ENCODE results near the gene WDR90.
A peak's percentile ranks its signal among the peaks of the same experiment; 100 is the strongest.

The WDR90 gene

GRCh38 chr16:652454-653305 lies 3.5 kb downstream of the WDR90 start:
- Mint-ChIP-seq H3K4me3 (no peak overlapping the region), H3K27ac (no peak overlapping the region), H3K9me3 (no peaks in the 10 kb centered on the region), H3K36me3 (no peaks in the 10 kb centered on the region), H3K4me1 (peaks cover 6% of the 10 kb centered on the region), H3K27me3 (no peaks in the 10 kb centered on the region)
- DNase-seq (ENCODE audit: low spot score in 2 of 2) (no peak), ATAC-seq (ENCODE audit: low read depth) (no peak)

GRCh38 chr16:654034-654433 lies 4.9 kb downstream of the WDR90 start:
- H3K27me3 Mint-ChIP-seq = no peaks in the 10 kb centered on the region
- H3K4me3 Mint-ChIP-seq = no peak overlapping the region
- DNase-seq (ENCODE audit: low spot score in 2 of 2) = no peak
- H3K4me1 Mint-ChIP-seq = no peaks in the 10 kb centered on the region
- no peaks in the 10 kb centered on the region for H3K36me3 Mint-ChIP-seq
- H3K9me3 Mint-ChIP-seq = no peaks in the 10 kb centered on the region
- no peak for ATAC-seq (ENCODE audit: low read depth)
- H3K27ac Mint-ChIP-seq = no peak overlapping the region

- H3K36me3 Mint-ChIP-seq = no peaks in the 10 kb centered on the region
- ATAC-seq (ENCODE audit: low read depth) = no peak
- no peaks in the 10 kb centered on the region for H3K27me3 Mint-ChIP-seq
- peaks cover 6% of the 10 kb centered on the region for H3K4me1 Mint-ChIP-seq
- no peak overlapping the region for H3K27ac Mint-ChIP-seq
- no peak overlapping the region for H3K4me3 Mint-ChIP-seq
- no peak for DNase-seq (ENCODE audit: low spot score in 2 of 2)
- H3K9me3 Mint-ChIP-seq = no peaks in the 10 kb centered on the region
Measured at GRCh38 chr16:657487-657886, 8.3 kb downstream of the WDR90 start.

GRCh38 chr16:658679-659571 lies 9.8 kb downstream of the WDR90 start:
- no peak overlapping the region for H3K4me3 Mint-ChIP-seq
- no peaks in the 10 kb centered on the region for H3K36me3 Mint-ChIP-seq
- ATAC-seq (ENCODE audit: low read depth) (no peak), DNase-seq (ENCODE audit: low spot score in 2 of 2) (no peak)
- H3K27ac Mint-ChIP-seq = no peak overlapping the region
- H3K9me3 Mint-ChIP-seq = no peaks in the 10 kb centered on the region
- peaks cover 6% of the 10 kb centered on the region for H3K4me1 Mint-ChIP-seq
- H3K27me3 Mint-ChIP-seq = no peaks in the 10 kb centered on the region

GRCh38 chr16:659618-660017 lies 10.5 kb downstream of the WDR90 start:
- no peaks in the 10 kb centered on the region for H3K9me3 Mint-ChIP-seq
- no peaks in the 10 kb centered on the region for H3K36me3 Mint-ChIP-seq
- ATAC-seq (ENCODE audit: low read depth) = no peak
- peaks cover 6% of the 10 kb centered on the region for H3K4me1 Mint-ChIP-seq
- DNase-seq (ENCODE audit: low spot score in 2 of 2) = no peak
- H3K27ac Mint-ChIP-seq = no peak overlapping the region
- no peak overlapping the region for H3K4me3 Mint-ChIP-seq
- no peaks in the 10 kb centered on the region for H3K27me3 Mint-ChIP-seq

- H3K9me3 Mint-ChIP-seq = no peaks in the 10 kb centered on the region
- H3K4me1 Mint-ChIP-seq = peaks cover 6% of the 10 kb centered on the region
- ATAC-seq (ENCODE audit: low read depth) (peak; percentile 2), DNase-seq (ENCODE audit: low spot score in 2 of 2) (no peak)
- H3K27me3 Mint-ChIP-seq = no peaks in the 10 kb centered on the region
- no peak overlapping the region for H3K4me3 Mint-ChIP-seq
- H3K36me3 Mint-ChIP-seq = no peaks in the 10 kb centered on the region
- H3K27ac Mint-ChIP-seq = no peak overlapping the region
Measured at GRCh38 chr16:660132-660458, 10.9 kb downstream of the WDR90 start.

- H3K4me3 Mint-ChIP-seq = peak overlapping the region; percentile 52
- no peaks in the 10 kb centered on the region for H3K36me3 Mint-ChIP-seq
- peak; percentile 62 to 65 for DNase-seq (ENCODE audit: low spot score in 2 of 2)
- H3K27me3 Mint-ChIP-seq = no peaks in the 10 kb centered on the region
- H3K4me1 Mint-ChIP-seq = peaks cover 6% of the 10 kb centered on the region
- no peak overlapping the region for H3K27ac Mint-ChIP-seq
- peak; percentile 78 for ATAC-seq (ENCODE audit: low read depth)
- no peaks in the 10 kb centered on the region for H3K9me3 Mint-ChIP-seq
Measured at GRCh38 chr16:660459-661183, 11.5 kb downstream of the WDR90 start.

GRCh38 chr16:661184-661821 lies 12.1 kb downstream of the WDR90 start:
- Mint-ChIP-seq H3K4me1 (peaks cover 6% of the 10 kb centered on the region), H3K4me3 (peak overlapping the region; percentile 29), H3K27ac (no peak overlapping the region), H3K27me3 (no peaks in the 10 kb centered on the region), H3K9me3 (no peaks in the 10 kb centered on the region), H3K36me3 (no peaks in the 10 kb centered on the region)
- DNase-seq (ENCODE audit: low spot score in 2 of 2) = no peak
- no peak for ATAC-seq (ENCODE audit: low read depth)

GRCh38 chr16:662095-662494 lies 12.9 kb downstream of the WDR90 start:
- ATAC-seq (ENCODE audit: low read depth) (no peak), DNase-seq (ENCODE audit: low spot score in 2 of 2) (no peak)
- Mint-ChIP-seq H3K27ac (no peak overlapping the region), H3K36me3 (no peaks in the 10 kb centered on the region), H3K9me3 (no peaks in the 10 kb centered on the region), H3K4me3 (no peak overlapping the region), H3K27me3 (no peaks in the 10 kb centered on the region), H3K4me1 (peaks cover 6% of the 10 kb centered on the region)

- H3K27me3 Mint-ChIP-seq = no peaks in the 10 kb centered on the region
- ATAC-seq (ENCODE audit: low read depth) = no peak
Measured at GRCh38 chr16:662597-662996, 13.4 kb downstream of the WDR90 start.

GRCh38 chr16:666572-666971 lies 17.4 kb downstream of the WDR90 start:
- Mint-ChIP-seq H3K4me1 (peaks cover 3% of the 10 kb centered on the region), H3K36me3 (peaks cover 5% of the 10 kb centered on the region), H3K4me3 (no peak overlapping the region), H3K27me3 (no peaks in the 10 kb centered on the region), H3K27ac (no peak overlapping the region), H3K9me3 (no peaks in the 10 kb centered on the region)
- no peak for DNase-seq (ENCODE audit: low spot score in 2 of 2)
- no peak for ATAC-seq (ENCODE audit: low read depth)

More at GRCh38 chr16:662597-662996, 13.4 kb downstream of the WDR90 start:
- H3K4me1 Mint-ChIP-seq = peaks cover 6% of the 10 kb centered on the region
- H3K9me3 Mint-ChIP-seq = no peaks in the 10 kb centered on the region
- no peak overlapping the region for H3K4me3 Mint-ChIP-seq
- no peak overlapping the region for H3K27ac Mint-ChIP-seq
- DNase-seq (ENCODE audit: low spot score in 2 of 2) = no peak
- no peaks in the 10 kb centered on the region for H3K36me3 Mint-ChIP-seq

GRCh38 chr16:667113-667779 lies 18.1 kb downstream of the WDR90 start:
- Mint-ChIP-seq H3K4me1 (peaks cover 3% of the 10 kb centered on the region), H3K36me3 (peaks cover 5% of the 10 kb centered on the region), H3K4me3 (peak overlapping the region; percentile 81), H3K27me3 (no peaks in the 10 kb centered on the region), H3K9me3 (no peaks in the 10 kb centered on the region), H3K27ac (peak overlapping the region; percentile 68)
- no peak for DNase-seq (ENCODE audit: low spot score in 2 of 2)
- no peak for ATAC-seq (ENCODE audit: low read depth)

GRCh38 chr16:667780-668518 lies 18.8 kb downstream of the WDR90 start, which contains the start of gene RHOT2:
TSS of gene RHOT2 (plus strand) at chr16:668132. CDS start at chr16:668200, 68 bp downstream.
- peaks cover 7% of the 10 kb centered on the region for H3K36me3 Mint-ChIP-seq

More at GRCh38 chr16:667780-668518, 18.8 kb downstream of the WDR90 start, which contains the start of gene RHOT2:
- peak within 1 kb of the TSS; percentile 81 for H3K4me3 Mint-ChIP-seq
- peak within 1 kb of the TSS; percentile 68 for H3K27ac Mint-ChIP-seq
- peaks cover 3% of the 10 kb centered on the region for H3K4me1 Mint-ChIP-seq
- peak; percentile 96 for ATAC-seq (ENCODE audit: low read depth)
- peak; percentile 89 to 95 for DNase-seq (ENCODE audit: low spot score in 2 of 2)
- no peaks in the 10 kb centered on the region for H3K9me3 Mint-ChIP-seq
- H3K27me3 Mint-ChIP-seq = no peaks in the 10 kb centered on the region
